ENCODE measurements around the gene GAGE12F. TPM values are rescaled to one million over a fixed set of nuclear protein-coding genes. Genes with fewer than 3 reads are reported as not detected.
"Not testable (repeated sequence)": the region's sequence is repeated elsewhere in the genome, so short reads cannot be mapped to it uniquely, and the experiment has no call there.

GAGE12F gene
- total RNA-seq: not detected

- intact Hi-C loops (cut with DNase I; ENCODE audit: low total_unique reads); H3K4me3 ChIP-seq; ATAC-seq; H3K27ac ChIP-seq; H3K27me3 ChIP-seq; H3K36me3 ChIP-seq; DNase-seq; H3K4me1 ChIP-seq; in situ Hi-C loops (cut with MboI; ENCODE audit: low sequenced_read_pairs in 4 of 4); H3K9me3 ChIP-seq: not testable (repeated sequence)
Measured at GRCh38 chrX:49560542-49560941, at the start of gene GAGE12F. Gene GAGE12F, plus strand, starts transcription at chrX:49560842. Its CDS starts 1,155 bp downstream, at chrX:49561997.

GRCh38 chrX:49531877-49532276, 28.8 kb upstream of the GAGE12F start, which contains the start of gene GAGE12C:
Gene GAGE12C, plus strand, starts transcription at chrX:49532177. Its CDS starts 1,155 bp downstream, at chrX:49533332.
- H3K36me3 ChIP-seq; H3K27me3 ChIP-seq; H3K9me3 ChIP-seq; DNase-seq; ATAC-seq; H3K4me1 ChIP-seq; intact Hi-C loops (cut with DNase I; ENCODE audit: low total_unique reads); H3K4me3 ChIP-seq; H3K27ac ChIP-seq; in situ Hi-C loops (cut with MboI; ENCODE audit: low sequenced_read_pairs in 4 of 4): not testable (repeated sequence)

GRCh38 chrX:49541433-49541832, 19.2 kb upstream of the GAGE12F start, which contains the start of gene GAGE12D:
Gene GAGE12D, plus strand, starts transcription at chrX:49541733. Its CDS starts 1,155 bp downstream, at chrX:49542888.
- DNase-seq; H3K27ac ChIP-seq; H3K36me3 ChIP-seq; in situ Hi-C loops (cut with MboI; ENCODE audit: low sequenced_read_pairs in 4 of 4); H3K4me3 ChIP-seq; intact Hi-C loops (cut with DNase I; ENCODE audit: low total_unique reads); H3K4me1 ChIP-seq; H3K9me3 ChIP-seq; H3K27me3 ChIP-seq; ATAC-seq: not testable (repeated sequence)

- H3K4me3 ChIP-seq; intact Hi-C loops (cut with DNase I; ENCODE audit: low total_unique reads); DNase-seq; H3K27me3 ChIP-seq; H3K4me1 ChIP-seq; H3K36me3 ChIP-seq; H3K9me3 ChIP-seq; H3K27ac ChIP-seq; ATAC-seq; in situ Hi-C loops (cut with MboI; ENCODE audit: low sequenced_read_pairs in 4 of 4): not testable (repeated sequence)
Measured at GRCh38 chrX:49550989-49551388, 9.7 kb upstream of the GAGE12F start, which contains the start of gene GAGE12E. Gene GAGE12E, plus strand, starts transcription at chrX:49551289. Its CDS starts 1,155 bp downstream, at chrX:49552444.

GRCh38 chrX:49568728-49569127, 8.1 kb downstream of the GAGE12F start:
- H3K36me3 ChIP-seq; H3K4me1 ChIP-seq; in situ Hi-C loops (cut with MboI; ENCODE audit: low sequenced_read_pairs in 4 of 4); H3K27ac ChIP-seq; intact Hi-C loops (cut with DNase I; ENCODE audit: low total_unique reads); H3K27me3 ChIP-seq; ATAC-seq; DNase-seq; H3K4me3 ChIP-seq; H3K9me3 ChIP-seq: not testable (repeated sequence)

GRCh38 chrX:49569152-49569551, 8.5 kb downstream of the GAGE12F start:
- H3K36me3 ChIP-seq; H3K27me3 ChIP-seq; H3K9me3 ChIP-seq; H3K4me3 ChIP-seq; in situ Hi-C loops (cut with MboI; ENCODE audit: low sequenced_read_pairs in 4 of 4); ATAC-seq; DNase-seq; intact Hi-C loops (cut with DNase I; ENCODE audit: low total_unique reads); H3K4me1 ChIP-seq; H3K27ac ChIP-seq: not testable (repeated sequence)

GRCh38 chrX:49570100-49570499, 9.5 kb downstream of the GAGE12F start, which contains the start of gene GAGE12G:
Gene GAGE12G, plus strand, starts transcription at chrX:49570400. Its CDS starts 1,155 bp downstream, at chrX:49571555.
- H3K4me3 ChIP-seq; H3K27me3 ChIP-seq; H3K9me3 ChIP-seq; H3K36me3 ChIP-seq; H3K4me1 ChIP-seq; ATAC-seq; H3K27ac ChIP-seq; intact Hi-C loops (cut with DNase I; ENCODE audit: low total_unique reads); DNase-seq; in situ Hi-C loops (cut with MboI; ENCODE audit: low sequenced_read_pairs in 4 of 4): not testable (repeated sequence)

GRCh38 chrX:49579649-49580048, 19.0 kb downstream of the GAGE12F start, which contains the start of gene GAGE12H:
Gene GAGE12H, plus strand, starts transcription at chrX:49579949. Its CDS starts 1,155 bp downstream, at chrX:49581104.
- ATAC-seq; intact Hi-C loops (cut with DNase I; ENCODE audit: low total_unique reads); H3K9me3 ChIP-seq; H3K4me1 ChIP-seq; in situ Hi-C loops (cut with MboI; ENCODE audit: low sequenced_read_pairs in 4 of 4); H3K27me3 ChIP-seq; DNase-seq; H3K4me3 ChIP-seq; H3K27ac ChIP-seq; H3K36me3 ChIP-seq: not testable (repeated sequence)

- H3K9me3 ChIP-seq; H3K4me3 ChIP-seq; DNase-seq; intact Hi-C loops (cut with DNase I; ENCODE audit: low total_unique reads); H3K36me3 ChIP-seq; in situ Hi-C loops (cut with MboI; ENCODE audit: low sequenced_read_pairs in 4 of 4); H3K27me3 ChIP-seq; ATAC-seq; H3K27ac ChIP-seq; H3K4me1 ChIP-seq: not testable (repeated sequence)
Measured at GRCh38 chrX:49589196-49589595, 28.6 kb downstream of the GAGE12F start, which contains the start of gene GAGE2A. Gene GAGE2A, plus strand, starts transcription at chrX:49589496. Its CDS starts 1,155 bp downstream, at chrX:49590651.

- DNase-seq; H3K27ac ChIP-seq; intact Hi-C loops (cut with DNase I; ENCODE audit: low total_unique reads); H3K4me1 ChIP-seq; H3K27me3 ChIP-seq; ATAC-seq; H3K36me3 ChIP-seq; in situ Hi-C loops (cut with MboI; ENCODE audit: low sequenced_read_pairs in 4 of 4); H3K9me3 ChIP-seq; H3K4me3 ChIP-seq: not testable (repeated sequence)
Measured at GRCh38 chrX:49589769-49590478, 29.3 kb downstream of the GAGE12F start.

GRCh38 chrX:49590488-49590887, 29.8 kb downstream of the GAGE12F start:
- H3K36me3 ChIP-seq; H3K27ac ChIP-seq; ATAC-seq; H3K9me3 ChIP-seq; H3K4me1 ChIP-seq; H3K4me3 ChIP-seq; in situ Hi-C loops (cut with MboI; ENCODE audit: low sequenced_read_pairs in 4 of 4); intact Hi-C loops (cut with DNase I; ENCODE audit: low total_unique reads); DNase-seq; H3K27me3 ChIP-seq: not testable (repeated sequence)

- H3K9me3 ChIP-seq; H3K4me1 ChIP-seq; DNase-seq; ATAC-seq; H3K27me3 ChIP-seq; H3K27ac ChIP-seq; in situ Hi-C loops (cut with MboI; ENCODE audit: low sequenced_read_pairs in 4 of 4); intact Hi-C loops (cut with DNase I; ENCODE audit: low total_unique reads); H3K36me3 ChIP-seq; H3K4me3 ChIP-seq: not testable (repeated sequence)
Measured at GRCh38 chrX:49598720-49599119, 38.1 kb downstream of the GAGE12F start, which contains the start of gene GAGE1. Gene GAGE1, plus strand, starts transcription at chrX:49599020. Its CDS starts 1,155 bp downstream, at chrX:49600175.

Measured in gastrocnemius medialis (tissue), 4 donors.